Stomach (tissue), 9 donors: ENCODE results near the gene MMRN1. TPM values are rescaled to one million over a fixed set of nuclear protein-coding genes. Genes with fewer than 3 reads are reported as not detected.

Experiments
- DNase-seq, 2 donors: peaks; one replicate each; pipeline versions ENCODE4 v3.0.0 to v3.0.0-alpha.2; 2013 to 2019
- H3K27ac ChIP-seq, 5 donors: fragments of 200-600 bp in 4 of 5; sonication (generic) in 4 of 5; one replicate each; pipeline ENCODE4 v1.5.1; 2013 to 2019; ENCODE audit warnings: mild to moderate bottlenecking in 1 of 5, moderate library complexity in 1 of 5
- H3K27me3 ChIP-seq, 3 donors: fragments of 200-600 bp; sonication (generic); one replicate each; pipeline ENCODE4 v1.5.1; 2017 to 2019; ENCODE audit warnings: mixed run types in 1 of 3
- H3K36me3 ChIP-seq, 4 donors: fragments of 200-600 bp; sonication (generic); 1 replicate in 3 of 4; 2 replicates in 1 of 4; pipeline ENCODE4 v1.5.1; 2016 to 2019
- H3K4me1 ChIP-seq, 4 donors: fragments of 200-600 bp; sonication (generic); one replicate each; pipeline ENCODE4 v1.5.1; 2016 to 2019
- H3K4me3 ChIP-seq, 4 donors: fragments of 200-600 bp; sonication (generic) in 3 of 4; one replicate each; pipeline ENCODE4 v1.5.1; 2016 to 2019; ENCODE audit warnings: mild to moderate bottlenecking in 1 of 4
- H3K9me3 ChIP-seq, 4 donors: fragments of 200-600 bp; sonication (generic); one replicate each; pipeline ENCODE4 v1.5.1; 2016 to 2019
- EP300 ChIP-seq: sonication (generic); formaldehyde crosslinking; IDR thresholded peaks from one replicate; pipeline ENCODE4 v1.6.1; 2017; ENCODE audit warnings: antibody characterized with exemption
- POLR2A ChIP-seq, 4 donors: fragments of 450-650 bp; IDR thresholded peaks; one replicate each; pipeline ENCODE4 v1.6.1; 2016; ENCODE audit warnings: antibody characterized with exemption in 4 of 4, control low read depth in 2 of 4, mild to moderate bottlenecking in 1 of 4, moderate library complexity in 1 of 4
- POLR2AphosphoS5 ChIP-seq, 3 donors: sonication (generic); formaldehyde crosslinking; IDR thresholded peaks; one replicate each; pipeline ENCODE4 v1.6.1; 2016; ENCODE audit warnings: antibody characterized with exemption in 3 of 3
- WGBS, 5 donors: extraction: QIAGEN DNeasy Blood & Tissue Kit in 3 of 5; methylation state at CpG; one replicate each; pipeline versions ENCODE4 v1.1.5 to v1.1.7; 2013 to 2018; 5-methylcytosine and 5-hydroxymethylcytosine counted together
- intact Hi-C: fragments of 100-400 bp; cut with DNase I; formaldehyde crosslinking; loops from one replicate; pipeline ENCODE4 v1.15.1; 2023; ENCODE audit warnings: low total_unique reads
- polyA plus RNA-seq, 3 donors: library from polyadenylated mRNA; stranded (reverse); fragments of 200-250 nt; gene quantifications; one replicate each; pipeline ENCODE4 v1.2.3, GENCODE V29; 2013
- total RNA-seq, 5 donors: library from RNA; depleted of rRNA; stranded (reverse); fragments of >200 nt; gene quantifications; one replicate each; pipeline versions ENCODE4 v1.1.0 to v1.2.3, GENCODE V29; 2014 to 2016
- TF ChIP-seq, protein P1 (sequence below), 7 experiments: fragments of 450-650 bp in 4 of 7; fragments of 200-600 bp in 3 of 7; sonication (generic) in 3 of 7; IDR thresholded peaks; one replicate each; pipeline ENCODE4 v1.5.1; 2016 to 2019; ENCODE audit warnings: antibody characterized with exemption in 7 of 7, control low read depth in 2 of 7, mild to moderate bottlenecking in 1 of 7
- donor health status: healthy with polysubstance abuse.
- donor health status: Bipolar disorder and iron deficiency.
- donor health status: healthy.

Gene MMRN1
- total and polyA plus RNA-seq, 8 donors, result 0.58 to 73.8 (median 4.8) TPM

DNA sequence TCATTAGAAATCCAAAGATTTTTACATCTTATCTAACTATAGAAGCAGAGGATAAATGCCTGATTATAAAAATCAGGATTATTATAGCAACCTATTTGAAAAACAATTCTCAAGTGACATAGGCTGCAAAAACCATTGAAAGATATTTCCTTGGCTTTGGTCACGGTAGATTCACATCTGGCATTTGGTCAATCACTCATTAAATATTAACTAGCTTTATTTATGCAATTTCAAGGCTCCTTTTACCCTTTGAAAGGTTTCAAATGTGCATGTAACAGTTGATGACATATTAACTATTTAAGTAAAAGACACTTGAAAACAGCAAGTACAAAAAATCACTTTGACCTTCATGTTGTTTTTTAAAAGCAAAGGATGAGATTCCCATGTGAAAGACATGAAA lies 98.1 kb downstream of the MMRN1 start:
- Histone ChIP-seq H3K4me1 (no peaks in the 10 kb centered on the region), H3K9me3 (peaks cover 0 to 4% (median 0%) of the 10 kb centered on the region in 4 donors), H3K36me3 (no peaks in the 10 kb centered on the region), H3K4me3 (no peak overlapping the region), H3K27ac (no peak overlapping the region), H3K27me3 (no peaks in the 10 kb centered on the region)
- DNase-seq, result no peak
- intact Hi-C loops, result no loop called here
- no peak for TF ChIP-seq POLR2AphosphoS5 (IDR thresholded peaks at IDR 0.05)
- TF ChIP-seq EP300, result no peak
- TF ChIP-seq, protein P1, sequence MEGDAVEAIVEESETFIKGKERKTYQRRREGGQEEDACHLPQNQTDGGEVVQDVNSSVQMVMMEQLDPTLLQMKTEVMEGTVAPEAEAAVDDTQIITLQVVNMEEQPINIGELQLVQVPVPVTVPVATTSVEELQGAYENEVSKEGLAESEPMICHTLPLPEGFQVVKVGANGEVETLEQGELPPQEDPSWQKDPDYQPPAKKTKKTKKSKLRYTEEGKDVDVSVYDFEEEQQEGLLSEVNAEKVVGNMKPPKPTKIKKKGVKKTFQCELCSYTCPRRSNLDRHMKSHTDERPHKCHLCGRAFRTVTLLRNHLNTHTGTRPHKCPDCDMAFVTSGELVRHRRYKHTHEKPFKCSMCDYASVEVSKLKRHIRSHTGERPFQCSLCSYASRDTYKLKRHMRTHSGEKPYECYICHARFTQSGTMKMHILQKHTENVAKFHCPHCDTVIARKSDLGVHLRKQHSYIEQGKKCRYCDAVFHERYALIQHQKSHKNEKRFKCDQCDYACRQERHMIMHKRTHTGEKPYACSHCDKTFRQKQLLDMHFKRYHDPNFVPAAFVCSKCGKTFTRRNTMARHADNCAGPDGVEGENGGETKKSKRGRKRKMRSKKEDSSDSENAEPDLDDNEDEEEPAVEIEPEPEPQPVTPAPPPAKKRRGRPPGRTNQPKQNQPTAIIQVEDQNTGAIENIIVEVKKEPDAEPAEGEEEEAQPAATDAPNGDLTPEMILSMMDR (IDR thresholded peaks at IDR 0.05), result no peak
- no peak for TF ChIP-seq POLR2A (IDR thresholded peaks at IDR 0.05)
- 18 to 41% (median 28%) methylated on average over 1 of the region's 1 CpG for WGBS, 5 donors

DNA sequence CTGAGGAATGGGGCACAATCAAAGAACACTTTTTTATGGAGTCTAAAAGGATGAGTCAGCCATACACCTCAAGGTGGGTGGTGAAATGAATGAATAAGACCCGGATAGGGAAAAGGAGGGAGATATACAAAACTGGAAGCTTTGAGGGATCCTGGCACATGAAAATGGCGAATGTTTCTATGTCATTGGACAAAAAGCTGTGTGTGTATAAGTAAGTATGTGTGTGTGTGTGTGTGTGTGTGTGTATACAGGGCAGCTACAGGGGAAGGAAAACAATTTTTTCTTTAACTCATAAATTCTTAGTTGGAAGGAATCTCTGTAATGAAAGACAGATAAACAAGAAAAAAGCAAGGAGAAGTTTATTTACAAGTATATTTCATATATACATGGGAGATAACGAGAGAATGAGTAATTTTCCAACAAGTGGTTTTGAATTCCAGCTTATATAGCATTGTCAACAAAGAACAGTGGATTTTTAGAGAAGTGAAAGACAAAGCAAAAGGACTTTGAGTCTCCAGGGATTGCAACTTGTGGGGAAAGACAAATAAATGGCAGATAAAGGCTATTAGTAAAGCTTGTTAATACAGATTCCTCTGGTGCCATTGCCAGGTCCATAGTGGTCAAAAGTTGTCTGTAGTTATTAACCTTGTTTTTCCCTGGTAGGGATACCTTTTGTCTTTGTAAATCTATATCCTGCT lies 99.7 kb downstream of the MMRN1 start:
- WGBS, 5 donors, result 40 to 64% (median 49%) methylated on average over 3 of the region's 3 CpGs
- H3K27ac ChIP-seq, result no peak overlapping the region
- peak in 1 of 2 donors; percentile 8 for DNase-seq
- no peak for TF ChIP-seq POLR2AphosphoS5 (IDR thresholded peaks at IDR 0.05)
- no peaks in the 10 kb centered on the region for H3K27me3 ChIP-seq
- no peaks in the 10 kb centered on the region for H3K36me3 ChIP-seq
- peaks cover 0 to 14% (median 5%) of the 10 kb centered on the region in 4 donors for H3K4me1 ChIP-seq
- no peaks in the 10 kb centered on the region for H3K9me3 ChIP-seq
- intact Hi-C loops, result no loop called here
- no peak overlapping the region for H3K4me3 ChIP-seq

DNA sequence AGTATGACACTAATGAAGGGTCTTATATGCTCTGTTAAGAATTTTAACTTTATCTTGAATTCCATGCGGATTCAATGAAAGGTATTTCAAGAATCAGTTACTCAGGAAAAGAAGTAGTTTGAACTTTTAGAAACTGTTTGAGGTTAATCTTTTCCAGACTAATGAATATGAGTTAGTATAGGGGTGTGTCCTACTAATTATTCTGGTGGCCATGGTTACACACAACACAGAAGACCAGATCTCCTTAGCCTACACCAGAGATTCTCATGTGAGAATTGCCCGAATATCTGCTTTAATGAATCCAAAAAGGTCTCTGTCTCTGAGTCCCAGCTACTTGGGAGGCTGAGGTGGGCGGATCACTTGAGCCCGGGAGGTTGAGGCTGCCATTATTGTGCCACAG lies 100.4 kb downstream of the MMRN1 start:
- no peak overlapping the region for H3K4me3 ChIP-seq
- H3K4me1 ChIP-seq, result peaks cover 0 to 14% (median 5%) of the 10 kb centered on the region in 4 donors
- TF ChIP-seq, protein P1 (IDR thresholded peaks at IDR 0.05), result no peak
- TF ChIP-seq EP300 (no peak), POLR2A (IDR thresholded peaks at IDR 0.05) (no peak), POLR2AphosphoS5 (IDR thresholded peaks at IDR 0.05) (no peak)
- H3K36me3 ChIP-seq, result no peaks in the 10 kb centered on the region
- H3K9me3 ChIP-seq, result no peaks in the 10 kb centered on the region
- 60 to 77% (median 64%) methylated on average over 4 of the region's 4 CpGs for WGBS, 5 donors
- no peak overlapping the region for H3K27ac ChIP-seq
- DNase-seq, result no peak
- intact Hi-C loops, result no loop called here
- H3K27me3 ChIP-seq, result no peaks in the 10 kb centered on the region

DNA sequence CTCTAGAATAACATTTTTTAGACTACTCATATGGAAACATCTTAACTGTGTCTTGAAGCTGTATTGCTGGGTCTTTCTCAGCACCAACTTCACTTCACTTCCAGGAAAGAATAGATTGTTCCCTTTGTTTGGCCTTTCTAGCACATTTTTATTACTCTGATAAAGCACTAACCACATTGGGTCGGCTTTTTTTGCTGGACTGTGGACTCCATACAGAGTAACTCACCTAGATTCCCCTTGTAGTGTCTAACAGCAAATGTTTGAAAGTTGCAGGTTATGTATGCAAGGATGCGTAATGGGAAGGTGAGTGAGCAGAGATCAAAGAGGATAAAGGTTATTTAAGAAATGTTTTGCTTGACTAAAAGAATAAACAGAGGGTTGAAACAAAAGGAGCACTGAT lies 101.2 kb downstream of the MMRN1 start:
- Histone ChIP-seq H3K4me3 (no peak overlapping the region), H3K27me3 (no peaks in the 10 kb centered on the region), H3K4me1 (peaks cover 0 to 14% (median 5%) of the 10 kb centered on the region in 4 donors), H3K9me3 (no peaks in the 10 kb centered on the region), H3K27ac (no peak overlapping the region), H3K36me3 (no peaks in the 10 kb centered on the region)
- intact Hi-C loops, result no loop called here
- TF ChIP-seq, protein P1 (IDR thresholded peaks at IDR 0.05), result no peak
- TF ChIP-seq EP300, result no peak
- no peak for TF ChIP-seq POLR2AphosphoS5 (IDR thresholded peaks at IDR 0.05)
- no peak for TF ChIP-seq POLR2A (IDR thresholded peaks at IDR 0.05)
- DNase-seq, result no peak
- 49 to 66% (median 60%) methylated on average over 2 of the region's 2 CpGs for WGBS, 5 donors

DNA sequence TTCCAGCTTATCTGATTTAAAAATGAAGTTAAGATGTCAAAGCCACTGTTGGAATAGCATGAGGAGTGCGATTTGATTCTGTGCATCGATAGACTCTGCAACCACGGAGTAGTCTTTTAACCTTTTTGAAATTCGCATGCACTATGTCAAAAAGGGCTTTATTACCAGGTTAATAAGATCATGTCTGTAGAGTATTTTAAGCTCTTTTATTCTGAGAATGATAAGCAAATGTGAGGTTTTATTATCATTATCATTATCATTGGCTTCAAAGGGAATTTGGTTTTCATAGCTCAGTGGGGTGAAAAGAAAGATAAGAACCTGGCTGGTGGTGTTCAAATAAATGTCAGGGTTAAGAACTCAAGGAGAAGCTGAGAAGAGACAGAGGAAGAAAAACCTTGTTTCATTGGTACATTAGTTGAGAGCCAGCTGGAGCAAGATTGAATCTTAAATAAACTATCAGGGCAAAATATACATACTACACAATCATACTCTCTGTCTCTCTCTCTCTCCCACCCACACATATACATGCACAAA lies 102.6 kb downstream of the MMRN1 start:
- WGBS, 5 donors, result 43 to 70% (median 51%) methylated on average over 4 of the region's 4 CpGs
- intact Hi-C loops, result no loop called here

More for the DNA sequence above, 102.6 kb downstream of the MMRN1 start:
- H3K27ac ChIP-seq, result no peak overlapping the region
- H3K4me1 ChIP-seq, result peaks cover 0 to 14% (median 5%) of the 10 kb centered on the region in 4 donors
- no peak overlapping the region for H3K4me3 ChIP-seq
- H3K36me3 ChIP-seq, result no peaks in the 10 kb centered on the region
- TF ChIP-seq POLR2A (IDR thresholded peaks at IDR 0.05), result no peak
- TF ChIP-seq, protein P1 (IDR thresholded peaks at IDR 0.05), result no peak
- no peak for TF ChIP-seq EP300
- TF ChIP-seq POLR2AphosphoS5 (IDR thresholded peaks at IDR 0.05), result no peak
- no peaks in the 10 kb centered on the region for H3K9me3 ChIP-seq
- no peak for DNase-seq
- H3K27me3 ChIP-seq, result no peaks in the 10 kb centered on the region
